GM19438 (cell line): ENCODE data around the gene GNAL.

Experiments used
- ATAC-seq: cut with Tn5 transposase; IDR thresholded peaks from one replicate; pipeline ENCODE4 v1.9.1; 2021; ENCODE audit warnings: low read depth; ENCODE audit not compliant: unreplicated experiment

Gene GNAL

GRCh38 chr18:11800566-11801334 is 111.7 kb downstream of the GNAL start:
- no peak for ATAC-seq

GRCh38 chr18:11801573-11801972 is 112.5 kb downstream of the GNAL start:
- no peak for ATAC-seq

GRCh38 chr18:11802158-11802557 is 113.1 kb downstream of the GNAL start:
- ATAC-seq = no peak

DNA sequence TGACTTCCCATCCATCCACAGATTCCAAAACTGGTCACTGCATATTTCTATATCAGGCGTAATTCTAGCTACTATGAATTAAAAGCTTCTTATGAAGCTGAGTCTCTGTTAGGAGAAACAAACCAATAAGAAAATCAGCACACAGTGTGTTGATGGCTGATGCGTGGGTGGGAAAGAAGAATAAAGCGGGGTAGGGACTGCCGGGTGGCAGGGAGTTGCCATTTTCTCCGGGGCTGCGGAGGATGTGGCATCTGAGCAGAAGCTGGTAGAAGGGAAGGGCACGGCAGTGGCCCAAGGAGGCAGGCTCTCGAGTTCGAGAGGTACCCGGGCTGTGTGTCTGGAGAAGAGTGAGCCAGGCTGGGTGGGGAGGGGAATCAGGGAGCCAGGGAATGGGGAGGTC is 113.5 kb downstream of the GNAL start:
- ATAC-seq = no peak

GRCh38 chr18:11807233-11807632 is 118.2 kb downstream of the GNAL start:
- ATAC-seq = no peak

DNA sequence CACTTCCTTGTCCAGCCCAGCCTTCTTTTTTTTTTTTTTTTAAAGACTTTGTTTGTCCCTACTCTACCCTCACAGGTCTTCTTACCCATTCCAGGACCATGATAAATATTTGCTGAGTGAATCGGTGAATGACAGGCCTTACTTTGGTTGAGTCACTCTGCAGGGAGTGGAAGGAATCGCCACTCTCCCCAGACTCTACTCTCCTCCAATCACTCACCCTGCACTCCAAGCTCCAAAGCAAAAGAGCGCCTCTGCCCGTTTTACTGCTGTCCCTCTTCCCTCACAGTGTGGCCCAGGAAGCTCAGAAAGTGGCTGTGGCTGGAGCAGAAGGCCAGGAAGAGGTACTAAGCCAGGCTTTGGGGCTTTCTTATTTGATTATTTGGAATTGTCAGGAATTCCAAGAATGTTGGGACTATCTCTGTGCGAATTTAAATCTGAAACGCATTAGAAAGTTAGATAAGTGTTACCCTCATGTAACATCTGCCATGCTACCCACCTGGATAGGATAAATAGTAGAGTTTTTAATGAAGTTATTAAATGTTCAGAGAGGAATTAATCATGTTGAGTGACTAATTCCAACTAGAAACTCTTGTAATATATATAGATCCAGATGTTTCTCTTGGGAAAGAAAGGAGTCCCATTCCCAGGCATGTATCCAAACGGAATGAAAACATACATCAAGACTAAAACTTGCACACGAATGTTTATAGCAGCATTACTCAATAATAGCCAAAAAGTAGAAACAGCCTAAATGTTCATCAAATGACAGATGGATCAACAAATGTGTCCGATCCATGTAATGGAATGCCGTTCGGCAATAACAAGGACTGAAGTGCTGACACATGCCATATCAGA is 119.2 kb downstream of the GNAL start:
- no peak for ATAC-seq

GRCh38 chr18:11809895-11810294 is 120.8 kb downstream of the GNAL start:
- ATAC-seq = no peak

GRCh38 chr18:11810379-11810778 is 121.3 kb downstream of the GNAL start:
- no peak for ATAC-seq

- no peak for ATAC-seq
Observed at GRCh38 chr18:11811009-11811408, 121.9 kb downstream of the GNAL start.

DNA sequence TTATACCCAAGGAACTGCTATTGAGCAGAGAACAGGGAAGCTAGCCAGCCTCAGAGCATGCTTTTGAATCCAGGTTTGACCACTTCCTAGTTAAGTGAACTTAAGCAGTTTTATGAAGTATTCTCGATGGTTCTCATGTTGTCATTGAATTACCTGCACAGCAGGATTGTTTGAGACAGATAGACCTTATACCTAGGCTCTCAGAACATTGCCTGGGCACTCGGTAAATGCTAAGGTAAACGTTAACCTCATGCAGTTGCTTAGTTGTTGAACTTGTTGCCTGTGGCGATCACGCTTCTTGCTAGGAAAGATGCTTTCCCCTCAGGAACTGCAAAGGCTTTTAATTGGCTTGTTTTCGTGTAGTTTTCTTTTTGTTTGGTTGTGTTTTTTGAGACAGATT is 128.2 kb downstream of the GNAL start:
- no peak for ATAC-seq

DNA sequence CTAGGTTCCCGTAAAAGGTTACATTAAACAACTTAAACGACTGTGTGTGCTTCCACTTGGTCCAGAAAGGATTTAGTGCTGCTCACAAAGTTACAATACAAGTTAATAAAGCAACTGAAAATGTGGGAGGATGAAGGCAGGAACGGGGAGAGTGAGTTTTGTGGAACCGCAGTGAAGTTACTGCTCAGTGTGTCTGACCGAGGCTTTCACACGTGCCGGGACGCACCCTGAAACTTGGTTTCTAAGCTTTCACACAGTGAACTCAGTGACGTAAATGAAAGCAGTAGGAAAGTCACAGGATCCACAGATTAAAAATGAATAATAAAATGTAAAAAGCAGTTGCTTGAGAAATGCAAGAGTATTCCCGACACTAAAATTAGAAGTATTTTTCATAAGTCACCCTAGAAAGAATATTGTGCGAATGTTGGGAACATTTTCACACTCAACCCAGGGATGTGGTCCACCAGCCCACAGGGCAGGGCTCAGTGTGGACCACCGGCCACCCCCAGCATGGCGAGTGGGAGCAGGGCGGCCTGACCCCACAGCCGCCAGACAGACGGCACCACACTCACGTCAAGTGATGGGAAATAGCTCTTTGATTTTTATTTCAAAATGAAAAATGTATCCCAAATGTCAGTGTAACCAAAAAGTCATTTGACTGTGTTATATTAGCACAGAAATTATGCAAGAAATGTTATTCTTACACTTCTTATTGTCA is 129.6 kb downstream of the GNAL start:
- ATAC-seq = no peak

- no peak for ATAC-seq
Observed at GRCh38 chr18:11819938-11820337, 130.9 kb downstream of the GNAL start.

GRCh38 chr18:11820697-11821096 is 131.6 kb downstream of the GNAL start:
- no peak for ATAC-seq

GRCh38 chr18:11821208-11821607 is 132.1 kb downstream of the GNAL start:
- ATAC-seq = no peak

DNA sequence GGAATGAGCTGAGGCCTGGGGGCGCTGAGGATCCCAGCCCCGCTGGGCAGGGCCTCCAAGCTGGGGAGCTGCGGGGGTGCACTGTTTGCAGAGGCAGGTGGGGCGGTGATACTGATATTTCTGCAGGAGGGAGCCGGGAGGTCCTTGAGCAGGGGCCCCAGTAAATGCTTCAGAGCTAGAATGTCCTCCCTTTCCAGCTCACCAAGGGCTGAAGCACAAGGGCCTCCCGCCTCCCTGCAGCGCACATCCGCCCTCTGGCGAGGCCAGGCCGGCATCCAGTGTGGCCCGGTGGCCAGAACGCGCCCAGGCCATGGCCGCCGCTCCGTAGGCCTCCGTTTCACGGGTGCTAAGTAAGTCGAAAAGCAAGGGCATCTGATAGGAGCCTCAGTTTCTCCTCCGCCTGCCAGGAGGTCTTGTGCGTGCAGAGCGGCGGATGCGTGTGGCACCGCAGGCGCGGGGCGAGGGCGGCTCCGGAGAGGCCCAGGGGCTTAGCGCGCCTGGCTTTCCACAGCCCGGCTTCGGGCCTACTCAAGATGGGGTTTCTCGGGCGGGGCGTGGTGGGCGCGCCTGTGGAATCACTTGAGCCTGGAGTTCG is 132.7 kb downstream of the GNAL start:
- no peak for ATAC-seq

DNA sequence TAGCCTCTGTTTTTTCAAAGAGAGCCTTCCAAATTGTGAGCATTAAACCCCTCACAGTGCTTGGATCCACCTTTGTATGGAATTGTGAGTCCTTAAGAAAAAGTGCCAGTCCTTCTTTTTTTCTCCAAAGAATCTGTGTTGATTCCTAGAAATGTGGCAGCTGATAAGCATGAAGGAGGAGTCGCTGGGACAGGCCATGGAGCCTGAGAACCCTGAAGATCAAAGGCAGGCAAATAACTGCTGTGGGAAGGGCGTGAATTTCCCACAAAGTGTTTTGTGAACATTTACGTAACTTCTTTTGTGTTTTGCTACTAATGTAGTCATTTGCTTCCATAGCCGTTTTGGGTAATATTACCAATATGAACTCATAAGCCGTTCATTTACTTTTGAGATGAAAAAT is 134.5 kb downstream of the GNAL start:
- ATAC-seq = no peak

GRCh38 chr18:11826836-11827235 is 137.8 kb downstream of the GNAL start:
- no peak for ATAC-seq

DNA sequence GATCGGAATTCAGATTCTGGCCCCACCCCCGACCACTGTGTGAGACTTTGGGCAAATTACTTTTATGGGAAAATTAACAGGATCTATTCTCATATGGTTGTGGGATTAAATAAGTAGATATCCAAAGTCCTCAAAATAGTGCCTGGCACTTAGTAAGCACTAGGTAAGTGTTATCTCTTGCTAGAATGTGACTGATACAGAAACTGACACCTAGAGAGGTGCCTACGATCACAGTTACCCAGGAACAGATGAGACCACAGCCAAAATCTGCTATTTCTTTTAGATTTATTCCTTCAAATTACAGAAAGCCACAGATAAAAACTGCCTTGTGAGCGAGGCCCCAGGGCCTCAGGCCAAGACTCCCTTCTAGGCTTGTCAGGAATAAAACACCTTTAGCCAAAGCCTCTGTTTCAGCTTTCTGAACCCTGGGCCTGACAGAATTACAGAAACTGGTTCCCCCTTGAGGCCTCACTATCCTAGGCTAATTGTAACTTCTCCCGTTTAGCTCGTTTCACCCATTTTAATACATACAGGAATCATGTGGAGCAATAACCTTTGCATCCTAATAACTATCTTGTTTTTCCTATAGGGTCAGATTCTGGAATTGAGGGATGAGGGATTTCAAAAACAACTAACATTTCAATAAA is 139.8 kb downstream of the GNAL start:
- ATAC-seq = no peak

DNA sequence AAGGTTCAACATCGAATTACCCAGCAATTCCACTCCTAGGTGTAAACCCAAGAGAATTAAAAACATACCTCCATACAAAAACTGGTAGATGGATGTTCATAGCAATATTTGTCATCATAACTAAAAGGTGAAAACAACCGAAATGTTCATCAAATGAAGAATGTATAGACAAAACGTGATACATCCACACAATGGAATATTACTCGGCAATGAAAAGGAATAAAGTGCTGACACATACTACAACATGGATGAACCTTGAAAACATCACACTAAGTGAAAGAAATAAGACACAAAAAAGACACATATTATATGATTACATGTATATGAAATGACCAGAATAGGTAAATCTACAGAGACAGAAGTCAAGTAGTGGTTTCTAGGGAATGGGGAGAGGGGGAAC is 141.5 kb downstream of the GNAL start:
- ATAC-seq = no peak

DNA sequence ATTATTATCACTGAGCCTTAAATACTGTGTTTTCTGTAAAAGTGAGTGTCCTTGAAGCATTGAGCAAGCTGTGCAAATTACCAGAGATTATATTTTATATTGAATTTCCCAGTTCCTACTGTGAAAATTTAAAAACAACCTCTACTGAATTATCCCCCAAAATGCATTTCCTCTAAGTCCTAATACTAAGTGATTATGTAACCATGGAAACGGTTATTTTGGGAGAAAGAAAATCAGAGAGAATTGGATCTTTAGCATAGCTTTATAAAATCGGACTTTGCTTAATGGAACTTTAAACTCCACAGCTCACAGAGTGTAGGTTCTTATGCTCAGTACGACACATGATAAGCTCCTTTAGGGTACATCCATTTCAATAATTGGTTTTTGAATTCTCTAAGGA is 142.9 kb downstream of the GNAL start:
- no peak for ATAC-seq
